GM12878 (cell line): ENCODE data around the gene RMI2. TPM values are rescaled to one million over a fixed set of nuclear protein-coding genes. Genes with fewer than 3 reads are reported as not detected.
A peak's percentile ranks its signal among the peaks of the same experiment; 100 is the strongest.
"Not testable (repeated sequence)": the region's sequence is repeated elsewhere in the genome, so short reads cannot be mapped to it uniquely, and the experiment has no call there.

Experiments used
- ATAC-seq: fragments of 200-7000 bp; cut with Tn5 transposase; 3 replicates; pipeline ENCODE4 v1.9.1; 2020; ENCODE audit warnings: mild to moderate bottlenecking, moderate library complexity
- BruUV-seq: library from RNA; stranded (reverse); fragments of 400-500 nt; replicated peaks from 2 replicates; lab custom pipeline; 2021; lab: Mats Ljungman, UMichigan
- CTCF ChIA-PET: fragments of 300-600 bp; sonication (Branson Sonifier 250); formaldehyde crosslinking; extraction: SDS; loops from one replicate; lab custom pipeline; 2021; ENCODE audit warnings: inconsistent platforms; lab: Yijun Ruan, JAX
- POLR2A ChIA-PET: fragments of 350-600 bp; formaldehyde crosslinking; extraction: SDS; loops from one replicate; lab custom pipeline; 2021; ENCODE audit warnings: inconsistent platforms; lab: Charles Lee
- RAD21 ChIA-PET: fragments of 300-600 bp; sonication (Branson Sonifier 250); formaldehyde crosslinking; loops from one replicate; lab custom pipeline; 2023; ENCODE audit warnings: antibody characterized with exemption; ENCODE audit not compliant: unreplicated experiment; lab: Charles Lee
- SMC1A ChIA-PET: fragments of 300-600 bp; sonication (Branson Sonifier 250); formaldehyde crosslinking; loops from one replicate; lab custom pipeline; 2023; ENCODE audit not compliant: unreplicated experiment, uncharacterized antibody; lab: Charles Lee
- DNase-seq: peaks from one replicate; pipeline ENCODE4 v3.0.0-alpha.2; 2011; ENCODE audit warnings: low read depth, low spot score
- FAIRE-seq: peaks from 3 replicates; lab custom pipeline; 2011; peaks lifted over from hg19 to GRCh38; lab: Jason Lieb, UNC
- H2AFZ ChIP-seq: 2 replicates; pipeline ENCODE4 v1.6.0; 2011; ENCODE audit warnings: low read depth, low read length, control low read depth; ENCODE audit not compliant: control insufficient read depth
- H3K27ac ChIP-seq: 2 replicates; pipeline ENCODE4 v1.5.1; 2011; ENCODE audit warnings: control low read depth; ENCODE audit not compliant: control insufficient read depth, insufficient read depth
- H3K27me3 ChIP-seq, 2 experiments: replicated peaks in 1 of 2; 2 replicates each; pipeline versions ENCODE4 v1.6.0 to v1.6.1; 2011; ENCODE audit warnings: low read length in 1 of 2; ENCODE audit not compliant: control insufficient read depth in 2 of 2, insufficient read depth in 2 of 2
- H3K36me3 ChIP-seq, 2 experiments: 2 replicates each; pipeline ENCODE4 v1.5.1; 2011; ENCODE audit warnings: low read length in 1 of 2; ENCODE audit not compliant: control insufficient read depth in 2 of 2, insufficient read depth in 2 of 2
- H3K4me1 ChIP-seq: 2 replicates; pipeline ENCODE4 v1.6.1; 2011; ENCODE audit warnings: mild to moderate bottlenecking, low read length, moderate library complexity, mixed read lengths; ENCODE audit not compliant: control insufficient read depth, insufficient read depth
- H3K4me2 ChIP-seq: 2 replicates; pipeline ENCODE4 v1.6.0; 2011; ENCODE audit warnings: control low read depth; ENCODE audit not compliant: control insufficient read depth, insufficient read depth
- H3K4me3 ChIP-seq: fragments of 200-600 bp; sonication (generic); 2 replicates; pipeline ENCODE4 v1.5.1; 2016
- H3K79me2 ChIP-seq: 2 replicates; pipeline ENCODE4 v1.6.0; 2011; ENCODE audit warnings: low read length; ENCODE audit not compliant: control insufficient read depth, insufficient read depth
- H3K9ac ChIP-seq: 2 replicates; pipeline ENCODE4 v1.8.0; 2011; ENCODE audit warnings: low read length, control low read depth, mixed read lengths; ENCODE audit not compliant: control insufficient read depth, insufficient read depth
- H3K9me3 ChIP-seq: replicated peaks from 3 replicates; pipeline ENCODE4 v1.5.1; 2011; ENCODE audit warnings: mild to moderate bottlenecking, low read length; ENCODE audit not compliant: control insufficient read depth, insufficient read depth
- H4K20me1 ChIP-seq: 2 replicates; pipeline ENCODE4 v1.6.0; 2011; ENCODE audit not compliant: control insufficient read depth, insufficient read depth
- BHLHE40 ChIP-seq, 2 experiments: fragments of 450-650 bp in 1 of 2; IDR thresholded peaks; 2 replicates each; pipeline ENCODE4 v1.6.1; 2011 to 2017; ENCODE audit warnings: low read depth in 2 of 2, borderline replicate concordance in 1 of 2, improper control_type of control experiment in 1 of 2, low read length in 1 of 2, mild to moderate bottlenecking in 1 of 2
- NBN ChIP-seq: fragments of 450-650 bp; IDR thresholded peaks from 2 replicates; pipeline ENCODE4 v1.6.1; 2016
- WGBS: methylation state at CpG from one replicate; pipeline ENCODE4 v1.1.6; 2016; ENCODE audit warnings: low lambda C conversion rate; ENCODE audit not compliant: insufficient replicate concordance, insufficient coverage; ENCODE audit errors: missing lambda C conversion rate; 5-methylcytosine and 5-hydroxymethylcytosine counted together
- in situ Hi-C: fragments of 300-500 bp; cut with MboI; formaldehyde crosslinking; loops from 9 replicates; pipeline ENCODE4 v1.14.3; 2018; ENCODE audit warnings: mixed read lengths
- intact Hi-C: fragments of 100-400 bp; cut with micrococcal nuclease; formaldehyde crosslinking; loops from one replicate; pipeline ENCODE4 v1.14.2; 2022; ENCODE audit not compliant: unreplicated experiment
- polyA plus RNA-seq, 11 experiments: library from polyadenylated mRNA; depleted of rRNA in 4 of 11; unstranded in 6 of 11; stranded (reverse) in 5 of 11; fragments of >200 nt; fragmentation: Nextera tagmentation in 4 of 11; fragmentation: Illumina TruSeq in 1 of 11; extraction: Ambion mirVana in 4 of 11; extraction: Trizol in 1 of 11; gene quantifications; 1 replicate in 1 of 11; 2 replicates in 10 of 11; pipeline versions ENCODE4 v1.2.1 to v1.2.3, GENCODE V29; 2011 to 2016; ENCODE audit warnings: inconsistent platforms in 2 of 11, missing spikeins in 2 of 11, low read depth in 1 of 11
- total RNA-seq, 4 experiments: library from RNA; depleted of rRNA in 3 of 4; stranded (reverse); fragments of >200 nt in 3 of 4; fragmentation: Illumina TruSeq in 1 of 4; extraction: Trizol in 1 of 4; gene quantifications; 2 replicates each; pipeline versions ENCODE4 v1.2.1 to v1.2.3, GENCODE V29; 2013 to 2021
- TF ChIP-seq, protein P1 (sequence below): fragments of 450-650 bp; IDR thresholded peaks from 2 replicates; pipeline ENCODE4 v1.6.1; 2016; ENCODE audit warnings: mild to moderate bottlenecking
- TF ChIP-seq, protein P2 (sequence below): fragments of 450-650 bp; IDR thresholded peaks from 2 replicates; pipeline ENCODE4 v1.6.1; 2017; ENCODE audit warnings: low read depth, mild to moderate bottlenecking, moderate library complexity
- TF ChIP-seq, protein P3 (sequence below): fragments of 450-650 bp; IDR thresholded peaks from 2 replicates; pipeline ENCODE4 v1.6.1; 2016; ENCODE audit warnings: mild to moderate bottlenecking

Gene RMI2
- total and polyA plus RNA-seq, 10 of the 15 experiments (the other 5 are each of a cell fraction or from before 2014, with no cell fraction given) = 9.6 to 68.8 (median 32.1) TPM

DNA sequence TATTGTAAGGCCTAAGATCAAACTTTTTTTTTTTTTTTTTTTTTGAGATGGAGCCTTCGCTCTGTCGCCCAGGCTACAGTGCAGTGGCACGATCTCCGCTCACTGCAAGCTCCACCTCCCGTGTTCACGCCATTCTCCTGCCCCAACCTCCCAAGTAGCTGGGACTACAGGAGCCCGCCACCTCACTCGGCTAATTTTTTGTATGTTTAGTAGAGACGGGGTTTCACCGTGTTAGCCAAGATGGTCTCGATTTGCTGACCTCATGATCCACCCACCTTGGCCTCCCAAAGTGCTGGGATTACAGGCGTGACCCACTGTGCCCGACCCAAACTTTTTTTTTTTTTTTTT, 25.6 kb downstream of the RMI2 start:
- BruUV-seq, H2AFZ ChIP-seq, H3K27ac ChIP-seq, DNase-seq, intact Hi-C loops, H4K20me1 ChIP-seq, ATAC-seq, in situ Hi-C loops, H3K9me3 ChIP-seq, H3K9ac ChIP-seq, H3K79me2 ChIP-seq, H3K36me3 ChIP-seq, H3K27me3 ChIP-seq, H3K4me3 ChIP-seq, FAIRE-seq: not testable (repeated sequence)
- peaks cover 15% of the 10 kb centered on the region for H3K4me1 ChIP-seq
- H3K4me2 ChIP-seq = peak overlapping the region; percentile 30; the same call in 1 of the 2 replicates
- RAD21 ChIA-PET = interaction anchor here (0.6 to 5.0 kb wide), 17 partner anchors 9 to 1060 kb away, joined by 3 to 58 read pairs (median 7); partner anchors contain the start of gene SOCS1
- POLR2A ChIA-PET = interaction anchor here (0.6 to 2.4 kb wide), 20 partner anchors 9 to 621 kb away, joined by 3 to 14 read pairs (median 6); no protein-coding TSS in a partner anchor
- SMC1A ChIA-PET = interaction anchor here (0.6 to 4.8 kb wide), 16 partner anchors 8 to 492 kb away, joined by 3 to 24 read pairs (median 4); partner anchors contain the start of gene SOCS1
- CTCF ChIA-PET = interaction anchor here (0.6 to 4.4 kb wide), 16 partner anchors 8 to 947 kb away, joined by 3 to 65 read pairs (median 7); partner anchors contain the start of gene SOCS1
- 10% methylated on average over 12 of the region's 13 CpGs for WGBS
- peak in 1 of 2 experiments; percentile 0; a peak in 1 of 4 replicates for TF ChIP-seq BHLHE40 (IDR thresholded peaks at IDR 0.05; ENCODE audit: borderline replicate concordance in 1 of 2, low read depth in 2 of 2, low read length in 1 of 2)
- TF ChIP-seq NBN = peak; percentile 72; the same call in 1 of the 2 replicates
- TF ChIP-seq, protein P1, sequence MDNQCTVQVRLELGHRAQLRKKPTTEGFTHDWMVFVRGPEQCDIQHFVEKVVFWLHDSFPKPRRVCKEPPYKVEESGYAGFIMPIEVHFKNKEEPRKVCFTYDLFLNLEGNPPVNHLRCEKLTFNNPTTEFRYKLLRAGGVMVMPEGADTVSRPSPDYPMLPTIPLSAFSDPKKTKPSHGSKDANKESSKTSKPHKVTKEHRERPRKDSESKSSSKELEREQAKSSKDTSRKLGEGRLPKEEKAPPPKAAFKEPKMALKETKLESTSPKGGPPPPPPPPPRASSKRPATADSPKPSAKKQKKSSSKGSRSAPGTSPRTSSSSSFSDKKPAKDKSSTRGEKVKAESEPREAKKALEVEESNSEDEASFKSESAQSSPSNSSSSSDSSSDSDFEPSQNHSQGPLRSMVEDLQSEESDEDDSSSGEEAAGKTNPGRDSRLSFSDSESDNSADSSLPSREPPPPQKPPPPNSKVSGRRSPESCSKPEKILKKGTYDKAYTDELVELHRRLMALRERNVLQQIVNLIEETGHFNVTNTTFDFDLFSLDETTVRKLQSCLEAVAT = peak; percentile 43
- TF ChIP-seq, protein P2, sequence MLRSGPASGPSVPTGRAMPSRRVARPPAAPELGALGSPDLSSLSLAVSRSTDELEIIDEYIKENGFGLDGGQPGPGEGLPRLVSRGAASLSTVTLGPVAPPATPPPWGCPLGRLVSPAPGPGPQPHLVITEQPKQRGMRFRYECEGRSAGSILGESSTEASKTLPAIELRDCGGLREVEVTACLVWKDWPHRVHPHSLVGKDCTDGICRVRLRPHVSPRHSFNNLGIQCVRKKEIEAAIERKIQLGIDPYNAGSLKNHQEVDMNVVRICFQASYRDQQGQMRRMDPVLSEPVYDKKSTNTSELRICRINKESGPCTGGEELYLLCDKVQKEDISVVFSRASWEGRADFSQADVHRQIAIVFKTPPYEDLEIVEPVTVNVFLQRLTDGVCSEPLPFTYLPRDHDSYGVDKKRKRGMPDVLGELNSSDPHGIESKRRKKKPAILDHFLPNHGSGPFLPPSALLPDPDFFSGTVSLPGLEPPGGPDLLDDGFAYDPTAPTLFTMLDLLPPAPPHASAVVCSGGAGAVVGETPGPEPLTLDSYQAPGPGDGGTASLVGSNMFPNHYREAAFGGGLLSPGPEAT = 0 out of 2 replicates have a peak, but pooled peaks have one; percentile 6
- TF ChIP-seq, protein P3, sequence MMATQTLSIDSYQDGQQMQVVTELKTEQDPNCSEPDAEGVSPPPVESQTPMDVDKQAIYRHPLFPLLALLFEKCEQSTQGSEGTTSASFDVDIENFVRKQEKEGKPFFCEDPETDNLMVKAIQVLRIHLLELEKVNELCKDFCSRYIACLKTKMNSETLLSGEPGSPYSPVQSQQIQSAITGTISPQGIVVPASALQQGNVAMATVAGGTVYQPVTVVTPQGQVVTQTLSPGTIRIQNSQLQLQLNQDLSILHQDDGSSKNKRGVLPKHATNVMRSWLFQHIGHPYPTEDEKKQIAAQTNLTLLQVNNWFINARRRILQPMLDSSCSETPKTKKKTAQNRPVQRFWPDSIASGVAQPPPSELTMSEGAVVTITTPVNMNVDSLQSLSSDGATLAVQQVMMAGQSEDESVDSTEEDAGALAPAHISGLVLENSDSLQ = 0 out of 2 replicates have a peak, but pooled peaks have one; percentile 3
